GM12875 (cell line): ENCODE data around the gene ABHD17C.

Source experiments
- H3K4me3 ChIP-seq: one replicate; pipeline ENCODE4 v1.5.1; 2011; ENCODE audit warnings: low read depth, low read length, control low read depth
- CTCF ChIP-seq: IDR thresholded peaks from 2 replicates; pipeline ENCODE4 v1.5.1; 2011; ENCODE audit warnings: low read depth, mild to moderate bottlenecking, control low read depth, inconsistent platforms, low read length, moderate library complexity, borderline replicate concordance; ENCODE audit not compliant: insufficient read depth

Gene ABHD17C

GRCh38 chr15:80747317-80748053 is 52.4 kb downstream of the ABHD17C start:
- no peak overlapping the region for H3K4me3 ChIP-seq
- no peak for TF ChIP-seq CTCF

- H3K4me3 ChIP-seq: no peak overlapping the region
- no peak for TF ChIP-seq CTCF
These were observed 54.5 kb downstream of the ABHD17C start for GRCh38 chr15:80749589-80749988.

- no peak for TF ChIP-seq CTCF
- H3K4me3 ChIP-seq: no peak overlapping the region
These were observed 55.5 kb downstream of the ABHD17C start for GRCh38 chr15:80750575-80750974.

- TF ChIP-seq CTCF: no peak
- no peak overlapping the region for H3K4me3 ChIP-seq
These were observed 57.1 kb downstream of the ABHD17C start for GRCh38 chr15:80752204-80752603.

- TF ChIP-seq CTCF: no peak
- H3K4me3 ChIP-seq: no peak overlapping the region
These were observed 58.1 kb downstream of the ABHD17C start for GRCh38 chr15:80753161-80753560.

- H3K4me3 ChIP-seq: no peak overlapping the region
- no peak for TF ChIP-seq CTCF
These were observed 58.9 kb downstream of the ABHD17C start for GRCh38 chr15:80754014-80754413.

GRCh38 chr15:80755885-80756284 is 60.8 kb downstream of the ABHD17C start:
- no peak for TF ChIP-seq CTCF
- H3K4me3 ChIP-seq: no peak overlapping the region
